ENCODE measurements around the gene MB.

Gene MB

DNA sequence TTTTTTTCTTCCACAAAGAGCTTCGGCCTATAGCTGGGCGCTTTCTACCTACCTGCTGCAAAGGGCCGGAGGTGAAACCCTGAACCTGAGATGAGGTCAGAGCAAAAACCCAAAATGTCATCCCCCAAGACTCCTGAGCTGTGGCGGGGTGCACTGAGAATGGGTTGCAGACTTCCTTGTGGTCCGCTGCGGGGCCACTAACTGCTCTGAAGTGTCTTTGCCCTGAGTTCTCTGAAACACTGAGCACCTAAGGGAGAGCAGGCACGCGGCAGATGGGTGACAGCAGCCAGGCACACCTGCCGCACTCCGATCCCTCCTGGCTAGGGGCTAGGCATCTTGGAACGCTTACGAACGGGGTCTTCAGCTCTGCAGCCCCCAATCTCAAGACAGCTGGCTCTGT, 47.2 kb downstream of the MB start:
- no peak for DNase-seq

GRCh38 chr22:35568751-35569739, 48.1 kb downstream of the MB start:
- no peak for DNase-seq

GRCh38 chr22:35567351-35568141, 49.6 kb downstream of the MB start:
- no peak for DNase-seq

- DNase-seq = no peak
Observed at GRCh38 chr22:35564975-35565867, 51.9 kb downstream of the MB start.

DNA sequence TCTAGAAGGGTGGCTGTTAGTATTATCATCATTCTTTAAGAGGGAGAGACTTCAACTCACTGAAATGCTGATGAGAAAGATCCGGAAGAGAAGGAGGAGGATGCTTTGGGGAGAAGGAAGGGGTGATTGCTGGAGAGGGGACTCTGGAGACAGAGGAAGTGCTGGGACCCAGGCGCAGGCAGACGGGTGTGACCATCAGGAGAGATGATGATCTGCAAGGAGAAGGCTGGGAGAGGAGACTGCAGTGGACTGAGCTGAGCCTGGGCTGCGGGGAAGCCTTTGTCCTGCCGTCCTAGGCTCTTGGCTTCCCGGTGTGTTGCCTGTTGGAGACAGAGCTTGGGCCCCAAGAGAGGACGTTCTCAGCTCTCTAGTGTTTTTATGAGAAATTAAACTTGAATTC, 53.9 kb downstream of the MB start:
- no peak for DNase-seq

DNA sequence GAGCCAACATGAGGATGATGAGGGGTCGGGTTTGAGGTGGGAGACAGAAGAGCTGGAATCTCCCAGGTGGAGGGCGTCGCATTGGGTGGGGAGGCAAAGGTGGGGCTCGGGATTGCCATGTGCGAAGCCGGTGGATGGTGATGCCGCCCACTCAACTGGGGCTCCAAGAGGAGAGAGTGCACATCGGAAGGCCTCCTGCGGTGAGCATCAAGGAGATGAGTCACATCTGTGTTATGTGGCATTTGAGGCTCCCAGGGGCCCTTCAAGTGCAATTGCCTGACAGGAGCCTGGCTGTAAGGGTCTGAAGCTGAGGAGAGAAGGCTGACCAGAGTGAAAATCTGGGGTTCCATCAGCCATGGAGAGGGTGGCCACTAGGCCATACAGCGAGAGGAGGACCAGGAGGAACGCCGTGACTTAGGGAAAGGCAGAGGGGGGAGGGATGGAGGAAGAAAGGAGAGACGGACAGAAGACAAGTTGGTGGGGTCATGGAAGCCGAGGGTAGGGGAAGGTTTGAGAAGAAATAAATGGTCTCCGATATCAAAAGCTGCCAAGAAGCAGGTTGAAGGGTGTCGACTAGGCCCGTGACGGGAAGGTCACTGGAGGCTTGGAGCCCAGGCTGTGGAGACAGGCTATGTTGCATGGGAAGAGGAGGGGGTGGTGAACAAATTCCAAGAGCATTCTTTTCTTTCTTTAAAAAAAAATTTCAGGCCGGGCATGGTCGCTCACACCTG, 55.2 kb downstream of the MB start:
- DNase-seq = peak; percentile 73

DNA sequence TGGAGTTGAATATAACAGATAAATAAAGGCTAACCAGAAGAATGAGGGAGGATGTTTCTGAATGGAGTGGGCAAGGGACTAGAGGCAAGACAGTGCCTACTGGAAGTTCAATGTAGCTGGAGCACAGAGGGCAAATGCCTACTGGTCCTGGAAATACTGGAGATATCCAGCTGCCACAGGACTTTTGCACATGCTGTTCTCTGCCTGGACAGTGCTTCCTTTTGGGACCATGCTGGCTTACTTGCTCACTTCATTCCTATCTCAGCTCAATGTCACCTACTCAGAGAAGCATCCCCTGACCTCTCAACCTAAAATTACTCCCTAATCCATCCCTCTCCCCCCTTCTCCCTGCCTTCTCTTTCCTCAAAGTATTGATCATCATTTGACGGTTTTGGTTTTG, 56.3 kb downstream of the MB start:
- no peak for DNase-seq

DNA sequence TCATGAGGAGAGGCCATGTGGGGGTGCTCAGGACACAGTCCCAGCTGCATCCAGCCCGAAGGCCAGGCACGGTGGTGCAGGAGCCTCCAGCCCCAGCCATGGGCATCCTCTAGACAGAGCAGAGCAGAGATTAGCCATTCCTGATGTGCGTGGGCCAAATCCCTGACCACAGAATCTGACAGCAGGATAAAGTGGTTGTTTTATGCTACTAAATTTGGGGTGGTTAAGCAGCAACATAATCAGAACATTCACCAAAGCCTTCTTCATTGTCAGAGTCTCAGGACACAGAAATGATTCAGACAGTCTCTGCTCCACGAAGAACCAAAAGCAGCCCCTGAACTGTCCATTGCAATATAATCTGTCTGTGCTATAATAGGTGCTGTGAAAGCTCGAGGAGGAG, 56.8 kb downstream of the MB start:
- no peak for DNase-seq

DNA sequence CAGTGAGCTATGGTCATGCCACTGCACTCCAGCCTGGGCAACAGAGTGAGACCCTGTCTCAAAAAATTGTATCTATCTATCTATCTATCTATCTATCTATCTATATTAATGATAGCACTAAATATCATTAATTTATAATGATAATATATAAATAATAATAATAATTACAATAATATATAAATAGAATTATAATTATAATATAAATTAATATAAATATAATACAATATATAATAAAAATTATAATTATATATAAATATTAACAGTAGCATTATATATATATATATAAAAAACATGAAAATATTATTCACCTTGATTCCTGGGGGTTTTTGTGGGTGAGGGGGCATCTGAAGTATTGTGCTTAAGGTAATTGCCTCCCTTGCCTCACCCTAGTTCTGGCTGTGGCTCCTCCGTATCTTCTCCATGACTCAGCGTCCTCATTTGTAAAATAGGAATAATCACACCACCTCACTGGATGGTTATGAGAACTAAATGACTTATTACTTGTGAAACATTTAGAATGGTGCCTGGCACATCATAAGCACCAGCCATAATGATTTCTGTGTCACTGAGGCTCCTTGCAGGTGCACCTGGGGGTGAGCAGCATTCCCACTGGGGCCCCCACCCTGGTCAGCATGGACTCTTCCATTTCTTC, 57.6 kb downstream of the MB start:
- DNase-seq = no peak

DNA sequence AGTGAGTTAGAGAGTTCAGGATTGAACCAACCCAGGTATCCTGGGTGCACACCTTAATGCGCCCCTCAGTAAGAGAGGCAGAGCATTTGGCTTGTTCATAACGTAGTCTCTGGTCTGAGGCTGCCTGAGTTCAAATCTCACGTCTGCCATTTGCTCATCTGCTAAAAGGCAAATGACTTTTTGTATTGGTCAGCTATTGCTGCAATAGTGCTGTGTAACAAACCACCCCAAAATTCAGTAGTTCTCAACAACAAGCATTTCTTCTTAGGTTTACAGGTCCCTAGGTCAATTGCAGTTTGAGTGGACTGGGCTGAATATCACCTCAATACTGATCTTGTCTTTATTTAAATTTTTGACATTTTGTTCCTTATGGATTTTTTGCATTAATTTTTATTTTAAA, 58.4 kb downstream of the MB start:
- DNase-seq = no peak

GRCh38 chr22:35558031-35558430, 59.1 kb downstream of the MB start:
- no peak for DNase-seq
